ENCODE results near the gene PEX6. TPM values are rescaled to one million over a fixed set of nuclear protein-coding genes. Genes with fewer than 3 reads are reported as not detected.

PEX6 gene
- polyA plus RNA-seq, 4 donors: 17.8 to 51.4 (median 35.9) TPM

DNA sequence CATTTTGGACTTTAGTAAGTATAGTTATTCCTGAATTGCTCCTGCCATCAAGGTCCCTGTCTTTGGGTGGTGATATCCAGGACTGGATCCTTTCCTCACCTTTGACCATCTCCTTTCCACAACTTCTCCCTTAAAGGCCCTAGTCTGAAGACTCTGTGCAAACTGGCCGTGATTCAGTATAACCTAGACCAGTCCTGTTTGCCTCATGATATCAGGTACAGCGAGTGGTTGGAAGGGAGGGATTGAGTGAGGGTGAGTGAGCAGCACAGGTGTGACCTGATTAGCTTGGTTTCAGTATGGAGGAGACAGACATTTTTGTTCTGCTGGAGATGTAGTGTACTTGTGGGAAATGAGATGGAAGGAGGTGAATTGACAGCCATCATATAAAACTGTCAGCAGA is 40.2 kb upstream of the PEX6 start:
- peaks cover 0 to 24% (median 10%) of the 10 kb centered on the region in 3 donors for H3K4me1 ChIP-seq (ENCODE audit: control insufficient read depth in 3 of 3, insufficient read depth in 2 of 3, low read depth in 1 of 3, low read length in 2 of 3)
- WGBS, 3 donors: 88 to 91% (median 90%) methylated on average over 2 of the region's 2 CpGs
- FAIRE-seq (no peak), DNase-seq (no peak)
- H3K27ac ChIP-seq (ENCODE audit: low read depth in 1 of 3, low read length in 2 of 3): no peak overlapping the region
- H3K36me3 ChIP-seq (ENCODE audit: control insufficient read depth in 3 of 3, insufficient read depth in 2 of 3, low read depth in 1 of 3, low read length in 3 of 3): peaks cover 2 to 65% (median 7%) of the 10 kb centered on the region in 3 donors
- H3K9me3 ChIP-seq (ENCODE audit: control insufficient read depth in 2 of 2, insufficient read depth in 1 of 2, low read depth in 1 of 2, low read length in 1 of 2): no peaks in the 10 kb centered on the region
- H3K4me3 ChIP-seq (ENCODE audit: low read depth in 1 of 3, low read length in 3 of 3): no peak overlapping the region
- H3K27me3 ChIP-seq (ENCODE audit: control insufficient read depth in 3 of 3, insufficient read depth in 3 of 3, low read length in 3 of 3): no peaks in the 10 kb centered on the region

DNA sequence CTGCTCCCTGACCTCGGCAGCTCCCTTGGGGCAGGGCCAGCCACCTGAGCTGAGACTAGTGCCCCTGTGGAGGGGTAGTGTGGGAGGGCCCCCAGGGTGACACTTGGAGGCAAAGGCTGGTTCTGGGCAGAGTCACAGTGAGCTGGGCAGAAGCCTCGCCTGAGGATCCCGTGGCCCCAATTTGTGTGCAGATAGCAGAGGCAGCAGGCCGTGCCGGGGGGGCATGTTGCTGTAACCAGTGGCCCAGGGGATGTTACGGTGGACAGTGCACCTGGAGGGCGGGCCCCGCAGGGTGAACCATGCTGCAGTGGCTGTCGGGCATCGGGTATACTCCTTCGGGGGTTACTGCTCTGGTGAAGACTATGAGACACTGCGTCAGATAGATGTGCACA is 38.0 kb upstream of the PEX6 start:
- peaks cover 4 to 25% (median 13%) of the 10 kb centered on the region in 3 donors for H3K4me1 ChIP-seq (ENCODE audit: control insufficient read depth in 3 of 3, insufficient read depth in 2 of 3, low read depth in 1 of 3, low read length in 2 of 3)
- H3K27me3 ChIP-seq (ENCODE audit: control insufficient read depth in 3 of 3, insufficient read depth in 3 of 3, low read length in 3 of 3): no peaks in the 10 kb centered on the region
- no peak for DNase-seq
- H3K4me3 ChIP-seq (ENCODE audit: low read depth in 1 of 3, low read length in 3 of 3): no peak overlapping the region
- WGBS, 3 donors: 82 to 90% (median 88%) methylated on average over 12 of the region's 12 CpGs
- no peaks in the 10 kb centered on the region for H3K9me3 ChIP-seq (ENCODE audit: control insufficient read depth in 2 of 2, insufficient read depth in 1 of 2, low read depth in 1 of 2, low read length in 1 of 2)
- H3K27ac ChIP-seq (ENCODE audit: low read depth in 1 of 3, low read length in 2 of 3): no peak overlapping the region
- no peak for FAIRE-seq
- H3K36me3 ChIP-seq (ENCODE audit: control insufficient read depth in 3 of 3, insufficient read depth in 2 of 3, low read depth in 1 of 3, low read length in 3 of 3): peaks cover 2 to 59% (median 7%) of the 10 kb centered on the region in 3 donors

DNA sequence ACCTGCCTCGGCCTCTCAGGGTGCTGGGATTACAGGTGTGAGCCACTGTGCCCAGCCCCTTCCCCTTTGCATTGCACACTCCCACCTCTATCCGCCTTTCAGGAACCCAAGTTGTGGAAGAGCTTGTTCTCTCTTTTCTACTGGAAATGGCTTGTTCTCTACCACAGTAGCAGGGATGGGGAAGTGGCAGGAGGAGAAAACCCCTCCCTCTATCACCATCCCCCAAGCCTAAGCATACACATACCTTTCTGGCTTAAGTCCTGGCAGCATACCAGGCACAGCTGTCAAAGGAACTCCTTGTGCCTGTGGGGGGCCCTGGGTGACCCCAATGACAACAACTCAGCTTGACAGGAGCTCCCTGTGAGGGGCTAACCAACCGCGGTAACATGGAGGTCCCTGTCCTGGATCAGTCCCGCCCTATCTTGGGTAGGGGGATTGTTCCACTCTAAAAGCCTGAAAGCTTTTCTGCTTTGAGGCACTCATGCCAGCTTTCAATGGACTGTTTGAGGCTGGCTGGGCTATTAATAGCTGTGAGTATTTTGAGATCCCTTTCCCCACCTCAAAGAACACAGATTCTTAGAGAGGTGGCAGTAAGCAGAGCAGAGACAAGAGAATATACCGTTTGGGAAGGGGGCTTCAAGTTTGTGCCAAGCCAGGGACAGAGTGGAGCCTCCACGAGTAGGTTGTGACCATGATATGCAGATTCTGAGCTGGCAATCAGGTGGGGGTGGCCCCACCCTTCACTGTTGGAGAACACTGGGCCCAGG is 37.4 kb upstream of the PEX6 start:
- FAIRE-seq (no peak), DNase-seq (no peak)
- Histone ChIP-seq H3K36me3 (ENCODE audit: control insufficient read depth in 3 of 3, insufficient read depth in 2 of 3, low read depth in 1 of 3, low read length in 3 of 3) (peaks cover 7 to 65% (median 11%) of the 10 kb centered on the region in 3 donors), H3K9me3 (ENCODE audit: control insufficient read depth in 2 of 2, insufficient read depth in 1 of 2, low read depth in 1 of 2, low read length in 1 of 2) (no peaks in the 10 kb centered on the region), H3K4me1 (ENCODE audit: control insufficient read depth in 3 of 3, insufficient read depth in 2 of 3, low read depth in 1 of 3, low read length in 2 of 3) (peaks cover 4 to 25% (median 13%) of the 10 kb centered on the region in 3 donors), H3K27me3 (ENCODE audit: control insufficient read depth in 3 of 3, insufficient read depth in 3 of 3, low read length in 3 of 3) (no peaks in the 10 kb centered on the region), H3K27ac (ENCODE audit: low read depth in 1 of 3, low read length in 2 of 3) (no peak overlapping the region), H3K4me3 (ENCODE audit: low read depth in 1 of 3, low read length in 3 of 3) (no peak overlapping the region)
- WGBS, 3 donors: 70 to 77% (median 72%) methylated on average over 7 of the region's 7 CpGs

DNA sequence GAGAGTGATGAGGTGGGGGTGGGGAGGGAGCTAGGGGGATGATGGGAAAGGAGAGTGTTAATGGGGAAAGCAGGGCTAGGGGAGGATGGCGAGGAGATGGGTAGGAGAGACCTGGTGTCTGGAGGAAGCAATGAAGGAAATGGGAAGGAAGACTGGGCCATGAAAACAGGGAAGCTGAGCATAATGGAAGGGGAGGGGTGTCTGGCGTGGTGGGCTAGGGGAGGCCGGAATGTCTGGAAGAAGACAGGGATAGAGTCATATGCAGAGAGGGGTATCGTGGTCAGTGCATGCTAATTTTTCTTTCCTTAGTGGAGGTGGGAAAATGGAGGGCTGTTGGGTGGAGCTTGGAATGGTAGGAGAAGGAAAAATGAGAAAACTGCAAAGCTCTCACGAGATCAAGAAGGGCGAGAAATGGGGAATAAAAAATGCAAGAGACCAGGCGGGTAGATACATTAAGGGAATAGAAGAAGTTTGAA is 35.5 kb upstream of the PEX6 start:
- FAIRE-seq: no peak

DNA sequence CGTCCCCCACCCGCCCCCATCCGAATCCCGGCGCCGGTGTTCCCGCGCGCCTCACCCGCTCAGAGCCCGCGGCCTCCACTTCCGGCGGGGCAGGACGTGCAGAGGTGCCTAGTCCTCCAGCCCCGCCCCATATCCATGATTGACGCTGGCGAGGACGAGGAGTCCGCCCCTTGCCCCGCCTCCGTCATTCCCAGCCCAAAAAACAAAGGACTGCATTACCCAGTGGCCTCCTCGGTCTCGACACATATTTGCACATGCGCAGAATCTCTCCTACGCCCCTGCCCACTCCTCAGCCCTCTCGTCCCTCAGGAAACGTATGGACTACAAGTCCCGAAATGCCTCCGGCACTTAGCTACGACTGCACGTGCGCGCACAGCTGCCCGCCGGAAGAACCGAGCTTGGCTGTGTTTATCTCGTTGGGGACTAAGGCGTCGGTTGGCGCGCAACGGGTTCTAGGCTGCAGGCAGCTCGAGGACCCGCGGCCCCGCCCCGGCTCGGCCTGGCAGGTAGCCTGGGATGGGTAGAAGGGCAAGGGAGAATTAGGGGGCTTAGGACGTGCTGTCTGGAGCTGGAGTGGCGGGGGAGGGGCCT is 35.0 kb upstream of the PEX6 start, which contains the start of the genes KLHDC3 and MEA1:
KLHDC3 (plus strand) TSS at position 407 of the 591 bp plus-strand sequence. CDS start 2,944 bp downstream, outside the sequence.
MEA1 (minus strand) TSS at position 104 of the 591 bp plus-strand sequence. CDS start 133 bp downstream, outside the sequence.
- WGBS, 3 donors: 0 to 1% (median 0%) methylated on average over 39 to 51 of the region's 51 CpGs
- no peaks in the 10 kb centered on the region for H3K27me3 ChIP-seq (ENCODE audit: control insufficient read depth in 3 of 3, insufficient read depth in 3 of 3, low read length in 3 of 3)
- DNase-seq (peak; percentile 100), FAIRE-seq (no peak)
- peak within 1 kb of the TSS in 2 of 3 donors; percentile 29 to 64 for H3K27ac ChIP-seq (ENCODE audit: low read depth in 1 of 3, low read length in 2 of 3)
- H3K36me3 ChIP-seq (ENCODE audit: control insufficient read depth in 3 of 3, insufficient read depth in 2 of 3, low read depth in 1 of 3, low read length in 3 of 3): peaks cover 16 to 69% (median 23%) of the 10 kb centered on the region in 3 donors
- H3K9me3 ChIP-seq (ENCODE audit: control insufficient read depth in 2 of 2, insufficient read depth in 1 of 2, low read depth in 1 of 2, low read length in 1 of 2): no peaks in the 10 kb centered on the region
- peaks cover 4 to 17% (median 13%) of the 10 kb centered on the region in 3 donors for H3K4me1 ChIP-seq (ENCODE audit: control insufficient read depth in 3 of 3, insufficient read depth in 2 of 3, low read depth in 1 of 3, low read length in 2 of 3)
- H3K4me3 ChIP-seq (ENCODE audit: low read depth in 1 of 3, low read length in 3 of 3): peak within 1 kb of the TSS; percentile 50 to 75 (median 74)

More for the DNA sequence above, 35.5 kb upstream of the PEX6 start:
- H3K36me3 ChIP-seq (ENCODE audit: control insufficient read depth in 3 of 3, insufficient read depth in 2 of 3, low read depth in 1 of 3, low read length in 3 of 3): peaks cover 15 to 68% (median 20%) of the 10 kb centered on the region in 3 donors
- H3K4me3 ChIP-seq (ENCODE audit: low read depth in 1 of 3, low read length in 3 of 3): peak overlapping the region; percentile 50 to 74 (median 62)
- no peaks in the 10 kb centered on the region for H3K27me3 ChIP-seq (ENCODE audit: control insufficient read depth in 3 of 3, insufficient read depth in 3 of 3, low read length in 3 of 3)
- 1 to 3% (median 1%) methylated on average over 7 of the region's 7 CpGs for WGBS, 3 donors
- peaks cover 4 to 17% (median 13%) of the 10 kb centered on the region in 3 donors for H3K4me1 ChIP-seq (ENCODE audit: control insufficient read depth in 3 of 3, insufficient read depth in 2 of 3, low read depth in 1 of 3, low read length in 2 of 3)
- H3K27ac ChIP-seq (ENCODE audit: low read depth in 1 of 3, low read length in 2 of 3): peak overlapping the region in 2 of 3 donors; percentile 29 to 64
- DNase-seq: peak in 1 of 2 donors; percentile 31
- H3K9me3 ChIP-seq (ENCODE audit: control insufficient read depth in 2 of 2, insufficient read depth in 1 of 2, low read depth in 1 of 2, low read length in 1 of 2): no peaks in the 10 kb centered on the region

DNA sequence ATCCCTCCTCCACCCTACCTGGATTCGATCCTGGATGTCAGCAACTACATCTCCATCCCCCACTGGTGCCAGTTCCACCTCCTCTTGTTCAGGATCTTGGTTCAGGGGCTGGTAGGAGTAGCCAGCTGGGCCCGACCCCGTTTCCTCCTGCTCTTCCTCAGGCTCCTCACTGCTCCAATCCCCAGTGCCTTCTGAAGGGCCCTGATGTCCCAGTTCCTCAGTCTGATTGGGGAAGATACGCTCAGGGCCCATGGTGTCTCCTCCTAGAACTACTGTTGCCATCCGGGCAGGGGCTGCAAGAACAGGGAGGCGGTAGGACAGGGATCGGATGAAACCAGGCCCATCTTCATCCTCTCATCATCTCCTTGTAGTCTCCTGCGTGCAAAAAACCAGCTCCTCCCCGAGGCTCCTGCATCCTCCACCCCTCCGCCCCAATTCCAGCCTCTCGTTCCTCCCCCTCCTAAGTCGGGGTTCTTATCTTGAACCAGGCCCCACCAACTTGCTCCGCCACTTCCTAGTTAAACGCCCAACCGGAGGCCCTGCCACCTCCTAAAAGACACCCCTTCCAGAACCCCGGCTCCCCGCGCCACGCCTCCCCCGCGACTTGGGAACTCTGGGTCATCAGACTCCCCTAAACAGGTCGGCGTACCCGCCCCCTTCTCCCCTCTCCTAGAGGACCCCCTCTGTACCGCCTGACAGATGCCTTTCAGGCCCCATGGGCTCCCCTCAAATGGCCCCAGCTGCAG is 34.3 kb upstream of the PEX6 start:
- no peaks in the 10 kb centered on the region for H3K9me3 ChIP-seq (ENCODE audit: control insufficient read depth in 2 of 2, insufficient read depth in 1 of 2, low read depth in 1 of 2, low read length in 1 of 2)
- DNase-seq (peak in 1 of 2 donors; percentile 16), FAIRE-seq (no peak)
- H3K36me3 ChIP-seq (ENCODE audit: control insufficient read depth in 3 of 3, insufficient read depth in 2 of 3, low read depth in 1 of 3, low read length in 3 of 3): peaks cover 19 to 69% (median 21%) of the 10 kb centered on the region in 3 donors
- H3K4me1 ChIP-seq (ENCODE audit: control insufficient read depth in 3 of 3, insufficient read depth in 2 of 3, low read depth in 1 of 3, low read length in 2 of 3): peaks cover 4 to 17% (median 13%) of the 10 kb centered on the region in 3 donors
- 0 to 3% (median 2%) methylated on average over 22 to 25 of the region's 25 CpGs for WGBS, 3 donors
- H3K27me3 ChIP-seq (ENCODE audit: control insufficient read depth in 3 of 3, insufficient read depth in 3 of 3, low read length in 3 of 3): no peaks in the 10 kb centered on the region
- peak overlapping the region; percentile 44 to 75 (median 61) for H3K4me3 ChIP-seq (ENCODE audit: low read depth in 1 of 3, low read length in 3 of 3)
- H3K27ac ChIP-seq (ENCODE audit: low read depth in 1 of 3, low read length in 2 of 3): peak overlapping the region in 2 of 3 donors; percentile 3 to 28

DNA sequence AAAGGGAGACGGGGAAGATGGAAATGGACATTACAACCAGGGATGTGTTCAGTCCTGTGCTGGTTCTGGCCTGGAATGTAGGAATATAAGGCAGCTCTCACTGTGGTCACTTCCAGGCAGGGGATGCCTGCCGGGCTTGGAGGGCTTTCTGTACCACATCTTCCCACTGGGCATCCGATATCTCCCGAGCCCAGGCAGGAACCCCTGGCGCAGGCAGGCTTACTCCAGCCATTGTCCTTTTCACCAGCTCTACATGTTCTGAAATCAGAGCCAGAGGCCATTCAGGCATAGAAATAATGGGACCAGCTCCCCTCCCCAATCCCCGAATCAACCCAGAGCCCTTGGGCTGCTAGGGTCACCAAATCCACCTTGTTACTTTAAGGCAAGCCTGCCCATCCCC is 33.4 kb upstream of the PEX6 start:
- no peak for FAIRE-seq
- 78 to 90% (median 85%) methylated on average over 6 of the region's 6 CpGs for WGBS, 3 donors
- Histone ChIP-seq H3K4me1 (ENCODE audit: control insufficient read depth in 3 of 3, insufficient read depth in 2 of 3, low read depth in 1 of 3, low read length in 2 of 3) (peaks cover 4 to 17% (median 13%) of the 10 kb centered on the region in 3 donors), H3K9me3 (ENCODE audit: control insufficient read depth in 2 of 2, insufficient read depth in 1 of 2, low read depth in 1 of 2, low read length in 1 of 2) (no peaks in the 10 kb centered on the region), H3K36me3 (ENCODE audit: control insufficient read depth in 3 of 3, insufficient read depth in 2 of 3, low read depth in 1 of 3, low read length in 3 of 3) (peaks cover 21 to 69% (median 25%) of the 10 kb centered on the region in 3 donors), H3K27ac (ENCODE audit: low read depth in 1 of 3, low read length in 2 of 3) (no peak overlapping the region), H3K27me3 (ENCODE audit: control insufficient read depth in 3 of 3, insufficient read depth in 3 of 3, low read length in 3 of 3) (no peaks in the 10 kb centered on the region), H3K4me3 (ENCODE audit: low read depth in 1 of 3, low read length in 3 of 3) (peak overlapping the region in 1 of 3 donors; percentile 75)
- DNase-seq: no peak

DNA sequence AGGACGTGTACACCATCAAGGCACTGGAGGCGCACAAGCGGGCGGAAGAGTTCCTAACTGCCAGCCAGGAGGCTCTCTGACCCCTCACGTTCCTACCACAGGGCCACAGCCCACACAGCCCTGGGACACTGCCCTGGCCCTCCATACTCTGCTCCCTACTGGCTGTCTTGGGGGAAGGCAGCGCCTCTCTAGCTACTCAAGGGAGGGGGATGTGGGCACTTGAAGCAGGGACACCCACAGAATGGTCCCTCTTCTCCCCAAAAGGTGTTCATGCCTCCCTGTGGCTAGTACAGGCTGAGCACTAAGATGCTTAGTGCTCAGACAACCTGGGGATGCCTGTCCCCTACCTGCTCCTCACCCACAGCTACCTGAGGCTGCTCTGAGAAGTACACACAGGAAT is 32.2 kb upstream of the PEX6 start:
- DNase-seq (no peak), FAIRE-seq (no peak)
- H3K36me3 ChIP-seq (ENCODE audit: control insufficient read depth in 3 of 3, insufficient read depth in 2 of 3, low read depth in 1 of 3, low read length in 3 of 3): peaks cover 32 to 69% (median 33%) of the 10 kb centered on the region in 3 donors
- H3K27ac ChIP-seq (ENCODE audit: low read depth in 1 of 3, low read length in 2 of 3): no peak overlapping the region
- no peak overlapping the region for H3K4me3 ChIP-seq (ENCODE audit: low read depth in 1 of 3, low read length in 3 of 3)
- H3K27me3 ChIP-seq (ENCODE audit: control insufficient read depth in 3 of 3, insufficient read depth in 3 of 3, low read length in 3 of 3): no peaks in the 10 kb centered on the region
- WGBS, 3 donors: 82 to 87% (median 85%) methylated on average over 5 to 6 of the region's 6 CpGs
- H3K9me3 ChIP-seq (ENCODE audit: control insufficient read depth in 2 of 2, insufficient read depth in 1 of 2, low read depth in 1 of 2, low read length in 1 of 2): no peaks in the 10 kb centered on the region
- H3K4me1 ChIP-seq (ENCODE audit: control insufficient read depth in 3 of 3, insufficient read depth in 2 of 3, low read depth in 1 of 3, low read length in 2 of 3): peaks cover 4 to 13% (median 8%) of the 10 kb centered on the region in 3 donors

Data from small intestine (tissue), 7 donors.